NCI-H1092 treated with DMSO at 0.1 percent for 48 hours (cell line): ENCODE measurements around the gene FAM72D.
A peak's percentile ranks its signal among the peaks of the same experiment; 100 is the strongest.
"Not testable (repeated sequence)": the region's sequence is repeated elsewhere in the genome, so short reads cannot be mapped to it uniquely, and the experiment has no call there.

Source experiments
- DNase-seq: peaks from one replicate; lab custom pipeline; 2025; lab: John Stamatoyannopoulos, UW

Gene FAM72D

DNA sequence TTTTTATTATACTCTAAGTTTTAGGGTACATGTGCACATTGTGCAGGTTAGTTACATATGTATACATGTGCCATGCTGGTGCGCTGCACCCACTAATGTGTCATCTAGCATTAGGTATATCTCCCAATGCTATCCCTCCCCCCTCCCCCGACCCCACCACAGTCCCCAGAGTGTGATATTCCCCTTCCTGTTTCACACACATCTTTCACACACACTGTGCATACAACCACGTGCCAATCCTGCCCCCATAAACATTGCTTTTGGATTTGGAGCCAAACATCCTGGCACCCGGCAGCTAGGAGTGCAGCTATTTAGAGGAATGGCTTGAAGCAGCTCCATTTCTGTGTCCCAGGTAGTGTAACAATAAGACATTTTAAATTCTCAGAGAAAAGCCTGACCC lies 51.4 kb downstream of the FAM72D start:
- DNase-seq: not testable (repeated sequence)

GRCh38 chr1:145155421-145155820 lies 59.6 kb downstream of the FAM72D start:
- DNase-seq: not testable (repeated sequence)

DNA sequence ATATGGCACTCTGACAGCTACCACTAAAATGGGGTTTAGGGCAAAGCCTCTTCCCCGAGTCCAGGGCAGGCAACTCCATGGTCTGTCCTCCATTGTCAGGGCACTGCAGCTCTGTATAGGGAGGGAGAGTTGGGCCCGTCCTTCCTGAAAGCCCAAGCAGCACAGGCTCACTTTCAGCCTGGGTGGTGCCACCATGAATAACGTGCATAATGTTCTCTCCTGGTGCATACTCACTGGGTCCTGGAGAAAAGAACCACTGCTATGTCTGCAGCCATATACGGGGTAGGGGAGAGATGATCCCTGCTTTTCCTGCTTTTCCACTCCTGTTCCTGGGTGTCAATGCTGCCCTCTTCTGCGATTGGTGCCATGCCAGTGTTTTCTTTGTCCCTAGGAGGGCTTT lies 60.1 kb downstream of the FAM72D start:
- DNase-seq: not testable (repeated sequence)

DNA sequence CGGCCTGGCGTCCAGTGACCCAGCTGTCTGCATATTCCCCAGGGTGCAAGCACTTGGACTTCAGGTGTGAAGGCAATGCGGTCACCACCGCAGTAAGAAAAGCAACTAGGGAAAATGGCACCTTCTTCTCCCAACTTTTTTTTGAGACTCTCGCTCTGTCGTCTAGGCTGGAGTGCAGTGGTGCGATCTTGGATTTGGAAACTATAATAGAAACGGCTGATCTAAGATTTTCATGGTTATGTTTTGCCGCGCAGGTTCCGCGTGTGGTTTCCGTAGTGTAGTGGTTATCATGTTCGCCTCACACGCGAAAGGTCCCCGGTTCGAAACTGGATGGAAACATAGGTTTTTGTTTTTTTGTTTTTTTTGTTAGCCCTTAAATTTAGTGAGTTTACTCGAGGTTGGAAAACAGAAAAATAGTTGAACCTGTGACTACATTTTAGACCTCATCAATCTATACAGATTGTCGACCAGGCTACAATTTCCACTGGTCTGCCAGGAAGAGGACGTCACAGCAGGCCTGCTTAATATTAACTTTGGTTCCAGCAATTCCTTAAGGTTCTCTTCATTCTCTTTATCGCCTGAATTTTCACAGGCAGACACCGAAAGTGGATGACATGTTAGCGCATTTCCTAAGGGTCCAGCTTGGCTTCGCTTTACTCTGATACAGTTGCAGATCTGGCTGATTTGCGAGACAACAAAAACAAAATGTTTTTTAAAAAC lies 61.3 kb downstream of the FAM72D start:
- peak; percentile 21 for DNase-seq

GRCh38 chr1:145157715-145158114 lies 61.9 kb downstream of the FAM72D start:
- not testable (repeated sequence) for DNase-seq

DNA sequence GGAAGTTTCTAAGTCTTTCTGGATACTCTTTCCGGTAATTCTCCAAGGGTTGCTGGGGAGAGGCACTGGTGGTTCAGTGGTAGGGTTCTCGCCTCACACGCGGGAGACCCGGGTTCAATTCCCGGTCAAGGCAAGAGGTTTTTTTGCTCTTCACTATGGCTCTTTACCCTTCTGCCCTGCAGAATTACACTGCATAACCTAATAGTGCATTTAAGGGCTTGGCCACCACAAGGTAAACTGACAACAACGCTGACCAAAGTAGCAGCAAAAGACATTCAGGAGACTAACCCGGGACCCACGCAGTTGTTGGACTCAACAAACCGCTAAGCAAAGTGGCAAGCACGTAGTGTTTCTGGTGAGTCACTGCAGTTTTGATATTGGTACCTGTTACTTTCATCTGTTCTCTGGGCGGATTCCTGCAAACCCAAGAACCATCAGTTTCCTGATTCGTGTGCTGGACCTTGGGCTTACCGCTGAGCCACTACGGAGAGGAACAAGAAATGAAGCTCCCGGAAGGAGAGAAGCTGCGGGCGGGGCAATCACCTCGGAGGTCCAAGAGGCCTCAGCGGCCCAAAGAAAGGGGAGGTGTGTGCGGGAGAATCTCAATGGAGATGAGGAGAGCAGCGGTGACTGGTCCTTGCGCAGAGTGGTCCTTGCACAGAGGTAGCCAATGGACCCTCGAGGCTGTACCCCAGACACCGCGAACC lies 65.4 kb downstream of the FAM72D start:
- not testable (repeated sequence) for DNase-seq
